Neural progenitor cell (in vitro differentiated cells): ENCODE data around the gene SPNS3. TPM values are rescaled to one million over a fixed set of nuclear protein-coding genes. Genes with fewer than 3 reads are reported as not detected.

ENCODE experiments used
- DNase-seq: peaks from one replicate; pipeline ENCODE4 v3.0.0-alpha.2; 2016; ENCODE audit warnings: low spot score
- H2AFZ ChIP-seq: fragments of 200-600 bp; sonication (generic); replicated peaks from 2 replicates; pipeline ENCODE4 v1.6.1; 2016; ENCODE audit warnings: antibody characterized with exemption
- H3F3A ChIP-seq: fragments of 200-600 bp; sonication (generic); 2 replicates; pipeline ENCODE4 v1.6.1; 2016; ENCODE audit warnings: antibody characterized with exemption, low read depth
- H3K27ac ChIP-seq: fragments of 200-600 bp; sonication (generic); 2 replicates; pipeline ENCODE4 v1.5.1; 2016; ENCODE audit warnings: mild to moderate bottlenecking
- H3K27me3 ChIP-seq: fragments of 200-600 bp; sonication (generic); 2 replicates; pipeline ENCODE4 v1.6.1; 2016; ENCODE audit warnings: mild to moderate bottlenecking, moderate library complexity
- H3K36me3 ChIP-seq: fragments of 200-600 bp; sonication (generic); 2 replicates; pipeline ENCODE4 v1.5.1; 2016
- H3K4me1 ChIP-seq: fragments of 200-600 bp; sonication (generic); 2 replicates; pipeline ENCODE4 v1.6.1; 2016; ENCODE audit warnings: mixed run types
- H3K4me2 ChIP-seq: fragments of 200-600 bp; sonication (generic); 2 replicates; pipeline ENCODE4 v1.6.1; 2016
- H3K4me3 ChIP-seq: fragments of 200-600 bp; sonication (generic); 2 replicates; pipeline ENCODE4 v1.5.1; 2016
- H3K79me2 ChIP-seq: fragments of 200-600 bp; sonication (generic); 2 replicates; pipeline ENCODE4 v1.6.1; 2016; ENCODE audit warnings: low read depth
- H3K9ac ChIP-seq: fragments of 200-600 bp; sonication (generic); 2 replicates; pipeline ENCODE4 v1.6.1; 2016
- H3K9me3 ChIP-seq: fragments of 200-600 bp; sonication (generic); 2 replicates; pipeline ENCODE4 v1.5.1; 2016; ENCODE audit warnings: low read depth
- H4K20me1 ChIP-seq: fragments of 200-600 bp; sonication (generic); 2 replicates; pipeline ENCODE4 v1.6.1; 2016; ENCODE audit warnings: low read depth
- H3K27ac Mint-ChIP-seq: 3 replicates; pipeline ENCODE4 v1.8.0; 2021; ENCODE audit warnings: mixed read lengths
- H3K27me3 Mint-ChIP-seq: 2 replicates; pipeline ENCODE4 v1.8.0; 2022; ENCODE audit warnings: low read depth, mild to moderate bottlenecking, inconsistent platforms, moderate library complexity, mixed read lengths; ENCODE audit not compliant: insufficient read depth
- H3K36me3 Mint-ChIP-seq: 3 replicates; pipeline ENCODE4 v1.8.0; 2021; ENCODE audit warnings: mixed read lengths
- H3K4me1 Mint-ChIP-seq: 3 replicates; pipeline ENCODE4 v1.8.0; 2021; ENCODE audit warnings: mixed read lengths
- H3K4me3 Mint-ChIP-seq: 3 replicates; pipeline ENCODE4 v1.8.0; 2021; ENCODE audit warnings: mild to moderate bottlenecking, moderate library complexity, mixed read lengths
- H3K9me3 Mint-ChIP-seq: 3 replicates; pipeline ENCODE4 v1.8.0; 2020; ENCODE audit warnings: mixed read lengths
- EZH2 ChIP-seq: fragments of 200-600 bp; sonication (generic); IDR thresholded peaks from 2 replicates; pipeline ENCODE4 v1.6.1; 2017; ENCODE audit warnings: antibody characterized with exemption, mild to moderate bottlenecking, moderate library complexity
- EZH2phosphoT487 ChIP-seq: fragments of 200-600 bp; sonication (generic); IDR thresholded peaks from 2 replicates; pipeline ENCODE4 v1.6.1; 2017; ENCODE audit warnings: antibody characterized with exemption
- total RNA-seq: library from RNA; depleted of rRNA; stranded (reverse); fragments of >200 nt; gene quantifications from 2 replicates; pipeline ENCODE4 v1.2.3, GENCODE V29; 2015; ENCODE audit warnings: low replicate concordance
- TF ChIP-seq, protein P1 (sequence below): fragments of 200-600 bp; sonication (generic); IDR thresholded peaks from 2 replicates; pipeline ENCODE4 v1.5.1; 2017; ENCODE audit warnings: antibody characterized with exemption, mild to moderate bottlenecking

The SPNS3 gene
- total RNA-seq, 1 donor from 2014 or later: not detected

GRCh38 chr17:4395111-4395478 lies 38.6 kb upstream of the SPNS3 start:
- H3K79me2 ChIP-seq: no peaks in the 10 kb centered on the region
- peaks cover 4% of the 10 kb centered on the region for H3F3A ChIP-seq
- no peak overlapping the region for H3K9ac ChIP-seq
- DNase-seq: no peak
- H2AFZ ChIP-seq: no peak overlapping the region
- Mint-ChIP-seq H3K27me3 (peaks cover 6% of the 10 kb centered on the region), H3K4me3 (no peak overlapping the region), H3K9me3 (no peaks in the 10 kb centered on the region), H3K4me1 (peaks cover 9% of the 10 kb centered on the region), H3K36me3 (no peaks in the 10 kb centered on the region), H3K27ac (no peak overlapping the region)
- peaks cover 19% of the 10 kb centered on the region for H3K27me3 ChIP-seq
- H3K4me2 ChIP-seq: no peak overlapping the region
- H3K9me3 ChIP-seq: no peaks in the 10 kb centered on the region
- H3K4me1 ChIP-seq: peaks cover 8% of the 10 kb centered on the region
- no peaks in the 10 kb centered on the region for H3K36me3 ChIP-seq
- TF ChIP-seq, protein P1, sequence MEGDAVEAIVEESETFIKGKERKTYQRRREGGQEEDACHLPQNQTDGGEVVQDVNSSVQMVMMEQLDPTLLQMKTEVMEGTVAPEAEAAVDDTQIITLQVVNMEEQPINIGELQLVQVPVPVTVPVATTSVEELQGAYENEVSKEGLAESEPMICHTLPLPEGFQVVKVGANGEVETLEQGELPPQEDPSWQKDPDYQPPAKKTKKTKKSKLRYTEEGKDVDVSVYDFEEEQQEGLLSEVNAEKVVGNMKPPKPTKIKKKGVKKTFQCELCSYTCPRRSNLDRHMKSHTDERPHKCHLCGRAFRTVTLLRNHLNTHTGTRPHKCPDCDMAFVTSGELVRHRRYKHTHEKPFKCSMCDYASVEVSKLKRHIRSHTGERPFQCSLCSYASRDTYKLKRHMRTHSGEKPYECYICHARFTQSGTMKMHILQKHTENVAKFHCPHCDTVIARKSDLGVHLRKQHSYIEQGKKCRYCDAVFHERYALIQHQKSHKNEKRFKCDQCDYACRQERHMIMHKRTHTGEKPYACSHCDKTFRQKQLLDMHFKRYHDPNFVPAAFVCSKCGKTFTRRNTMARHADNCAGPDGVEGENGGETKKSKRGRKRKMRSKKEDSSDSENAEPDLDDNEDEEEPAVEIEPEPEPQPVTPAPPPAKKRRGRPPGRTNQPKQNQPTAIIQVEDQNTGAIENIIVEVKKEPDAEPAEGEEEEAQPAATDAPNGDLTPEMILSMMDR: no peak
- TF ChIP-seq EZH2 (no peak), EZH2phosphoT487 (no peak)
- no peak overlapping the region for H3K27ac ChIP-seq
- no peak overlapping the region for H3K4me3 ChIP-seq
- no peaks in the 10 kb centered on the region for H4K20me1 ChIP-seq

- no peak overlapping the region for H3K4me3 Mint-ChIP-seq
- no peaks in the 10 kb centered on the region for H3K9me3 Mint-ChIP-seq
- Histone ChIP-seq H2AFZ (no peak overlapping the region), H3K4me1 (peaks cover 8% of the 10 kb centered on the region), H3K4me2 (no peak overlapping the region), H3K79me2 (no peaks in the 10 kb centered on the region), H3K27me3 (peaks cover 19% of the 10 kb centered on the region), H4K20me1 (no peaks in the 10 kb centered on the region), H3K27ac (no peak overlapping the region), H3K4me3 (no peak overlapping the region), H3K36me3 (no peaks in the 10 kb centered on the region), H3K9me3 (no peaks in the 10 kb centered on the region), H3K9ac (no peak overlapping the region), H3F3A (peaks cover 4% of the 10 kb centered on the region)
- peaks cover 6% of the 10 kb centered on the region for H3K27me3 Mint-ChIP-seq
- DNase-seq: no peak
- no peaks in the 10 kb centered on the region for H3K36me3 Mint-ChIP-seq
- H3K27ac Mint-ChIP-seq: no peak overlapping the region
- H3K4me1 Mint-ChIP-seq: peaks cover 9% of the 10 kb centered on the region
- TF ChIP-seq, protein P1: no peak
- TF ChIP-seq EZH2phosphoT487 (no peak), EZH2 (no peak)
Measured at GRCh38 chr17:4397840-4398239, 35.9 kb upstream of the SPNS3 start.

- Histone ChIP-seq H3K79me2 (no peaks in the 10 kb centered on the region), H3K4me2 (no peak overlapping the region), H3F3A (no peaks in the 10 kb centered on the region), H3K27me3 (no peaks in the 10 kb centered on the region), H3K4me1 (no peaks in the 10 kb centered on the region), H4K20me1 (no peaks in the 10 kb centered on the region), H3K4me3 (no peak overlapping the region), H3K27ac (no peak overlapping the region), H3K9ac (no peak overlapping the region), H2AFZ (no peak overlapping the region), H3K9me3 (no peaks in the 10 kb centered on the region), H3K36me3 (no peaks in the 10 kb centered on the region)
- peaks cover 2% of the 10 kb centered on the region for H3K27me3 Mint-ChIP-seq
- H3K4me1 Mint-ChIP-seq: no peaks in the 10 kb centered on the region
- H3K27ac Mint-ChIP-seq: peak overlapping the region; percentile 23
- H3K9me3 Mint-ChIP-seq: no peaks in the 10 kb centered on the region
- no peak overlapping the region for H3K4me3 Mint-ChIP-seq
- DNase-seq: no peak
- TF ChIP-seq EZH2 (no peak), EZH2phosphoT487 (no peak)
- TF ChIP-seq, protein P1: no peak
- no peaks in the 10 kb centered on the region for H3K36me3 Mint-ChIP-seq
Measured at GRCh38 chr17:4405038-4405669, 28.6 kb upstream of the SPNS3 start.
